Activated CD4-positive, alpha-beta T cell treated with anti-CD3 and anti-CD28 coated beads, Interleukin-2, amount 10 ng/mL, durations not matched to agents 24 days and 14 days (primary cell): Measurements from ENCODE around the gene VCX3A. TPM values are rescaled to one million over a fixed set of nuclear protein-coding genes. Genes with fewer than 3 reads are reported as not detected.
"Not testable (repeated sequence)": the region's sequence is repeated elsewhere in the genome, so short reads cannot be mapped to it uniquely, and the experiment has no call there.

Experiments used
- DNase-seq: peaks from one replicate; pipeline ENCODE4 v3.0.0; 2022
- H3K27ac Mint-ChIP-seq: one replicate; pipeline ENCODE4 v1.8.0; 2022; ENCODE audit warnings: mild to moderate bottlenecking, mixed read lengths
- H3K27me3 Mint-ChIP-seq: one replicate; pipeline ENCODE4 v1.8.0; 2022; ENCODE audit warnings: mixed read lengths
- H3K36me3 Mint-ChIP-seq: one replicate; pipeline ENCODE4 v1.8.0; 2022; ENCODE audit warnings: low read depth, mild to moderate bottlenecking, mixed read lengths
- H3K4me1 Mint-ChIP-seq: one replicate; pipeline ENCODE4 v1.8.0; 2021; ENCODE audit warnings: mixed read lengths
- H3K4me3 Mint-ChIP-seq: one replicate; pipeline ENCODE4 v1.8.0; 2022; ENCODE audit warnings: mild to moderate bottlenecking, moderate library complexity, mixed read lengths
- H3K9me3 Mint-ChIP-seq: one replicate; pipeline ENCODE4 v1.8.0; 2021; ENCODE audit warnings: mixed read lengths
- intact Hi-C: fragments of 100-400 bp; cut with micrococcal nuclease; formaldehyde crosslinking; loops from one replicate; pipeline ENCODE4 v1.15.1; 2023
- total RNA-seq: library from RNA; stranded (reverse); gene quantifications from 2 replicates; pipeline ENCODE4 v1.2.3, GENCODE V29; 2022

Gene VCX3A
- total RNA-seq: not detected in 2 replicates

DNA sequence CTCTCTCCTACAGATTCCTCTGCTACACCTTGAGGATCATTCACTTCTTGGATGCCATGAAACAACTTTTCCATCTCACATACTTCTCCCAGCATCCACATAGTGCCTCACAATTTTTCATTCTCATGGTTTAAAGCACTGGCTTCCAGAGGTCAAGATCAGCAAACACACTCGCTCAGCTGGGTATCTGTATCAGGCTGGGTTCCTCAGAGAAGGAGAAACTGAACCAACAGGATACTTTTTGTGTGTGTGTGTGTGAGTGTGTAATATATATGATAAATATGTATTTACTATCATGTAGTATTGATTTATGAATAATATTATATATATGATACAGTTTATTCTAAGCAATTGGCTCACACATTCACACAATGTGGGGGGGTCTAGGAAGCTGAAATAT is at the start of gene VCX3A:
TSS of gene VCX3A (minus strand) at position 101 of the 400 bp plus-strand sequence. CDS start 621 bp downstream, outside the sequence.
- intact Hi-C loops, H3K4me3 Mint-ChIP-seq, DNase-seq, H3K27me3 Mint-ChIP-seq, H3K27ac Mint-ChIP-seq, H3K4me1 Mint-ChIP-seq, H3K9me3 Mint-ChIP-seq, H3K36me3 Mint-ChIP-seq: not testable (repeated sequence)

DNA sequence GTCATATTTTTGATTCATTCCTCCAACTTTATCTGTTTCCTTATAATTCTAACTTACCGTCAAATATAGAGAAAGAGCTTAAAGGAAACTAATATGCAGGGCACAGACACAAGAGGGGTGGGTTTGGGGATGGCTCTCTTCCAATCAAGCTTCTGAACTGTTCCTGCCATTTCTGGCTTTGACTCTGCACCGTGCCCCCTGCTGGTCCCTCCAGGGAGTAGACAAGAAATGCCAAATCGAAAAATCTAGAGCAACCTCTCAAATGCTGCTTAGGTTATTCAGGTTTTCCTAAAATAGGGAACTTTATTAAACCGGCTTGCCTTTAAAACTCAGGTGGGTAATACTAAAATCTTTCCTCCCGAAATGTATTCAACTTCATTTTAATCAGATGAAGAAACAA is 39.8 kb upstream of the VCX3A start:
- H3K4me1 Mint-ChIP-seq: no peaks in the 10 kb centered on the region
- no peaks in the 10 kb centered on the region for H3K27me3 Mint-ChIP-seq
- H3K4me3 Mint-ChIP-seq: no peak overlapping the region
- peaks cover 3% of the 10 kb centered on the region for H3K9me3 Mint-ChIP-seq
- intact Hi-C loops: no loop called here
- no peak for DNase-seq
- no peak overlapping the region for H3K27ac Mint-ChIP-seq
- H3K36me3 Mint-ChIP-seq: no peaks in the 10 kb centered on the region

DNA sequence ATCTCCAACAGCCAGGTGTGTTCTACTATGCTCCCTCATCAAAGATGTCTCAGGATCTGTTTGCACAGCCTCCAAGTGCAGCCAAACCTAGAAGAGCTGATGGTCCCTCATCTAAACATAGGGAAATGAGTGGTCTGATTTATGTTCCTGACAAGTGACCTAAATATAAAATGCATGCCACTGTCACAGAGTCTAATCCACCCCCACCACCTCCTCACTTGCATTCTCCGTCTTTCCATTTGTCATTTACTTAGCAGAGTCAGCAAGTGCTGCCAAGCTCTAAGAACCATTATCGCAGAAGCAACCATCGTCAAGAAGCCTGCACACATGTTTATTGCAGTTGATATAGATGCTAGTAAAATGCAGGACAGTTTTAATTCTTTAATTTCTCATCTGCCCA is 33.1 kb upstream of the VCX3A start:
- no peak for DNase-seq
- no peaks in the 10 kb centered on the region for H3K4me1 Mint-ChIP-seq
- H3K9me3 Mint-ChIP-seq: no peaks in the 10 kb centered on the region
- intact Hi-C loops: no loop called here
- H3K27me3 Mint-ChIP-seq: no peaks in the 10 kb centered on the region
- H3K36me3 Mint-ChIP-seq: no peaks in the 10 kb centered on the region
- H3K27ac Mint-ChIP-seq: no peak overlapping the region
- H3K4me3 Mint-ChIP-seq: no peak overlapping the region

DNA sequence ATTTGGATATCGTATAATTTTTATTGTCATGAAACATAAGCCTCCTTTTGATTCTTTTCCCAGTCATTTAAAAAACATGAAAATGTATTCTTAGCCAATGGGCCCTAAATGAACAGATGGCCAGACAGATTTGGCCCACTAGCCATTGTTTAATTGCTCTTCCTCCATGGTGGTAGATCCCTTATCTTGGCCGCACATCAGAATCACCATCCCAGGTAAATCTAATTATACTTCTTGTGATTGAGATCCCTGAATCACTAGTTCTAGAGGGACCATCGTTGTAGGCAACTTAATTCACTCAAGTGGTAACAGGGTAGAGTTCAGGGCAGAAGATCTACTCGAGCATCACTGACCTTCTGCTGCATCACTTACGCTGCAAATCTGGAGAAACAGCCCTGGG is 24.1 kb upstream of the VCX3A start:
- Mint-ChIP-seq H3K27me3 (no peaks in the 10 kb centered on the region), H3K4me1 (no peaks in the 10 kb centered on the region), H3K36me3 (no peaks in the 10 kb centered on the region), H3K9me3 (no peaks in the 10 kb centered on the region), H3K4me3 (no peak overlapping the region), H3K27ac (no peak overlapping the region)
- no peak for DNase-seq
- intact Hi-C loops: no loop called here

DNA sequence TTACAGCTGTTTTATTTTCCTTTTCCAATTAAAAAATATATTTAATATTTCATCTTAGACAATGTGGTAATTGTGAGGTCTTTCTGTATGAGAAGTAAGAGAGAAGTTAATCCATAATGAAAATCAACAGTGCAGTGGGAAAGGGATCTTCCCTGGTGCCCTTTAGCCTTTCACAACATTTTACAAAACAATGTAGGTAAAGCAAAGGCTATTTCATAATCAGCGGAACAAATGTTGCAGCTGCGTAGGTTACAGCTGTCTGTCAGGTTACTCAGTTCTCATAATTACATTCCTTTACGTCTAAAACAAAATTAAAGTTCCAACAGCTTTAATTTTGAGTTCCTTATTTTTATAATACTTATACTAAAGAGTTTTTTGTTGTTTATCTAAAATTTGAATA is 22.8 kb upstream of the VCX3A start:
- no peak for DNase-seq
- H3K27ac Mint-ChIP-seq: no peak overlapping the region
- H3K4me1 Mint-ChIP-seq: no peaks in the 10 kb centered on the region
- intact Hi-C loops: no loop called here
- no peaks in the 10 kb centered on the region for H3K27me3 Mint-ChIP-seq
- no peaks in the 10 kb centered on the region for H3K36me3 Mint-ChIP-seq
- no peak overlapping the region for H3K4me3 Mint-ChIP-seq
- H3K9me3 Mint-ChIP-seq: peaks cover 5% of the 10 kb centered on the region

DNA sequence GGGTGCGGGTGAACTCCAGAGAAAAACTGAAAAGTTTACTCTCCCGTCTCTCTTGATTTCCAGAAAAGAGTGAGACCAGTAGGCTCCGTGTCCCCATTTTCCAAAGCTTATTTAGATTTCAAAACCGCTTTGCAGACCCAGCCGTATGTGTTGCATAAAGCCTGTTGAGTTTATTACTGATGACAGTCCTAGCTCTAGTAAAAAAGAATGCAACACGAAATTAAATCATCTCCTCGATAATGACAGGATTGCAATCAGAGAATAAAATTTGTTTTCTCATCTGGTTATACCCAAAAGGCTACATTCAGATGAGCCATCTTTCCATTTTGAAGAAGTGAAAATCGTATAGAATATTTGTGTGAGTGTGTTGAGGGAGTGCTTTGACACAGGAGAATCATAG is 16.1 kb upstream of the VCX3A start:
- Mint-ChIP-seq H3K4me1 (no peaks in the 10 kb centered on the region), H3K4me3 (no peak overlapping the region), H3K36me3 (no peaks in the 10 kb centered on the region), H3K27me3 (no peaks in the 10 kb centered on the region), H3K27ac (no peak overlapping the region), H3K9me3 (peaks cover 8% of the 10 kb centered on the region)
- intact Hi-C loops: no loop called here
- DNase-seq: no peak

DNA sequence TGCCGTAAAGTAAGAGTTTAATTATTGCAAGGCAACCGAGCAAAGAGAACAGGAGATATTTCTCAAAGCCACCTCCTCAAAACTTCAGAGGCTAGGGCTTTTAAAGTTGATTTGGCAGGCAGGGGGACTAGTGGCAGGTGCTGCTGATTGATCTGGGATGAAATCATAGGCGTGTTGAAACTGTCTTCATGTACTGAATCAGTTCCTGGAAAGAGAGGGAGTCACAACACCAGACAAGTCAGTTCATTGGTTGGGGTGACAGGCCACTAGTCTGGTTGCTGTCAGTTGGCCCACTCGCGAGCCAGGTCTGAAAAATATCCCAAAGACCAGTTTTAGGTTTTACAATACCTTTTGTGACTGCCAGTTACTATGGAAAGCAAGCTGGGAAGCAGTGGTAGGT is 10.8 kb upstream of the VCX3A start:
- no peaks in the 10 kb centered on the region for H3K9me3 Mint-ChIP-seq
- H3K27ac Mint-ChIP-seq: no peak overlapping the region
- H3K27me3 Mint-ChIP-seq: no peaks in the 10 kb centered on the region
- no peak for DNase-seq
- intact Hi-C loops: no loop called here
- no peak overlapping the region for H3K4me3 Mint-ChIP-seq
- H3K4me1 Mint-ChIP-seq: no peaks in the 10 kb centered on the region
- no peaks in the 10 kb centered on the region for H3K36me3 Mint-ChIP-seq

DNA sequence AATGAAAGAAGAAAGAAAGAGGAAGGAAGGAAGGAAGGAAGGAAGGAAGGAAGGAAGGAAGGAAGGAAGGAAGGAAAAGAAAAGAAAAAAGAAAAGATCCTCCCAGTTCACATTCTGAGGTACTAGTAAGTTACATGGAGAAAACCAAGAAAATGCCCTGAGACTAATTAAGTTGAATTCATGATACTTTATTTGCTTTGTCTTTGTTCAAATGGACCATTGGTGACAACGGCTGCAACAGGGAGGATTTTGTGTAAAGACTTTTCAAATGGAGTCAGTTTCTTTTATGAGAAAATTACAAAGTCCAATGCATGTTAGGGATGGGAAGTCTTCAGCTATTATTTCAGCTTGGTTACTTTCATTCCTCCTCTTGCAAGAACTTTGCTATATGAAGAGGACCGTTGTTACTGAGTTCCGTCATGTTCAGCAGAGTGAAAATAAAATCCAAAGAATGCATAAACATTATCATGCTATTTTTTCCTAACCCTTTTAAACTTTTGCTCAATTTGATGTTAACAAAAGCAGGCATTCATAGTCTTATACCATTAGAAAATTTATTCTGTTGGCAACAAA is 8.3 kb downstream of the VCX3A start:
- Mint-ChIP-seq H3K4me1 (no peaks in the 10 kb centered on the region), H3K9me3 (no peaks in the 10 kb centered on the region), H3K36me3 (no peaks in the 10 kb centered on the region)

DNA sequence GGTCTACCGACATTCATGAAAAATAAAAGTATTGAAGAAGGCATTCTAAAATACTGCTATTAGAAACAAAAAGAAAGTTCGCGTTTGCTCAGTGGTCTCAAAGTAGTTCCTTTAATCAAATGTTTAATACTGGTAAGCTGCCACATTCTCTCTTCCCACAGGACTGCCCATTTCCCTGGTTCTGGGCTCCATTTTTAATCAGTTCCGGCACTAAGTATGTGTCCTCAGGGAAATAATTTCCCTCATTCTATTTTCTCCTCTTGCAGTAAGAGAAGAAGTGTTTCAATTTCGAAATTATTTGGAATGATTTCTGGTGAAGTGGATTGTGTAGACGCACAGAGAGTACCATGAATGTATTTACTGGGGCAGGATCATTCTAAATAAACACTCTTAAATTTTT is 17.5 kb downstream of the VCX3A start:
- no peaks in the 10 kb centered on the region for H3K9me3 Mint-ChIP-seq
- no peaks in the 10 kb centered on the region for H3K36me3 Mint-ChIP-seq
- H3K27ac Mint-ChIP-seq: no peak overlapping the region
- no peaks in the 10 kb centered on the region for H3K27me3 Mint-ChIP-seq
- H3K4me3 Mint-ChIP-seq: no peak overlapping the region
- intact Hi-C loops: no loop called here
- no peak for DNase-seq
- no peaks in the 10 kb centered on the region for H3K4me1 Mint-ChIP-seq

More for the DNA sequence above, 8.3 kb downstream of the VCX3A start:
- Mint-ChIP-seq H3K27me3 (no peaks in the 10 kb centered on the region), H3K4me3 (no peak overlapping the region), H3K27ac (no peak overlapping the region)
- intact Hi-C loops: no loop called here
- no peak for DNase-seq

DNA sequence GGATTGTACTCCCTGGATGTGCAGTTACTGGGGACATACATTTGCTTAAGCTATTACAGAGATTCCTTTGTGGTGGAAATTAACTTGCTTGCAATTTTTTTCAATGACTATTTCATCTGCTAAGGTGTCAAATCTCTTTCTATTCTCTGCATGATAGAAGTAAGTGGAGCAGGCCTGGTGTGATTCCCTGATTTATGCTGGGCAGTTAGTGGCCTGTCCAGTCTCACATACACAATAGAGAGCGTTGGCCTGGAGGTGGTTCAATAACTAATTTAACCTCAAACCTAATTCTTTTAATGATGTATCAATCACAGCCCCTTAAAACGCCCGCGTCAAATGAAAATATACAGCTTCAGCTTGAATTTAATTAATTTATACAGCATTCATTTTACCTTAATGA is 28.5 kb downstream of the VCX3A start:
- Mint-ChIP-seq H3K4me1 (no peaks in the 10 kb centered on the region), H3K27me3 (no peaks in the 10 kb centered on the region), H3K36me3 (no peaks in the 10 kb centered on the region), H3K9me3 (no peaks in the 10 kb centered on the region), H3K27ac (no peak overlapping the region), H3K4me3 (no peak overlapping the region)
- no peak for DNase-seq
- intact Hi-C loops: no loop called here

DNA sequence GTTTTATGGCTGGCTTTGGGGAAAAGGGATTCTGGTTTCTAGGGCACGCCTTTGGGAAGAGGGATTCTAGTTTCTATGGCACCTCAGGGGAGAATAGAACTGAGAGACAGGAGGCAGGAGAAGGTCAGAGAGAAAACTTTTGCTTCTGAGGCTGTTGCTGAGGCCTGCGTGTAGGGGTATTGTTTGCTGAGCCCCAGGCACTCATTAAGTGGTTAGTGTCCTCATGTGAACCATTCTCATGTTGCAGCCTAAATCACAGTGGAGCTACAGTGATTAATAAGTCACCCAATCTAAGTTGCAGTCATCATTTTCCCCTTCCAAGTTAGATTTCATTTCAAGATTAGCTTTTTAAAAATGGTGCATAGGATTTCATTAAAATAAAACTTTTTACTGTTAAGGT is 29.0 kb downstream of the VCX3A start:
- Mint-ChIP-seq H3K36me3 (no peaks in the 10 kb centered on the region), H3K4me3 (no peak overlapping the region), H3K27ac (no peak overlapping the region), H3K27me3 (no peaks in the 10 kb centered on the region), H3K9me3 (no peaks in the 10 kb centered on the region), H3K4me1 (no peaks in the 10 kb centered on the region)
- no peak for DNase-seq
- intact Hi-C loops: no loop called here

DNA sequence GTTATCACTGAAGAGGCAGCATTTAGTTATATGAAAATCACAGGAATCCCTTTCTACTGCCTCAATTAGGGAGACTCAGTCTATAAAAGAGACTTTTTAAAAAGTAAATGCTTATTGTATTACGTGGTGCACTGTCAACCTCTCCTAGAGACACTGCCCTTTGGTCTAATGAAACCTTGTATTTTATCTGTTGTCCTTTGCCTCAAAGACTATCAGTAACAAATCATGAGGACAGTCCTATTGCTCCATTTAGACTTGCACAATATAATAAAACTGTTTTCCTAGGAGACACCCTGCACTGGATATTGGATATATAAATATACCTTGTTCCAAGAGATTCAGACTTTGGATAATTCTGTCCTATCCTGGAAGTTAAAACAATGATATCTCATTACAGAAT is 34.2 kb downstream of the VCX3A start:
- no peaks in the 10 kb centered on the region for H3K4me1 Mint-ChIP-seq
- no peaks in the 10 kb centered on the region for H3K36me3 Mint-ChIP-seq
- intact Hi-C loops: no loop called here
- no peak for DNase-seq
- H3K27ac Mint-ChIP-seq: no peak overlapping the region
- H3K27me3 Mint-ChIP-seq: no peaks in the 10 kb centered on the region
- H3K9me3 Mint-ChIP-seq: peaks cover 3% of the 10 kb centered on the region
- no peak overlapping the region for H3K4me3 Mint-ChIP-seq

DNA sequence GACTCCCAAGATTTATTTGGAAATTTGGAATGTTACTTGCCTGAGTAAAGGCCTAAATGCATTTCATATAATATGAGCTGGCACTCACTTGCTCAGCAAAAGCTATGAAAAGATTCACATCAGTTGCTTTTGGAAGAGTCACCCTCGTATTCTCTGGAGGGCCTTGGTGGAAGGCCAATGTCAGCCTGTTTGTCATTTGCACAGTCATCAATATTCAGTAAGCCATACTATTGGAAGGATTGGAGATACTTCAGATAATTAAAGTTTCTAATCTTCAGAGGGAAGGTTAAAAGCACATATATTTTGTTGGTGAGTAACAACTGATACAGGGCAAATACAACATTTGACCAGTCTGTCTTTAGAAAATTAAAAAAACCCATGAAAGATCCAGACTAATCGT is 36.6 kb downstream of the VCX3A start:
- intact Hi-C loops: no loop called here
- H3K4me1 Mint-ChIP-seq: no peaks in the 10 kb centered on the region
- H3K27me3 Mint-ChIP-seq: no peaks in the 10 kb centered on the region
- no peak for DNase-seq
- H3K36me3 Mint-ChIP-seq: no peaks in the 10 kb centered on the region
- H3K27ac Mint-ChIP-seq: no peak overlapping the region
- H3K4me3 Mint-ChIP-seq: no peak overlapping the region
- H3K9me3 Mint-ChIP-seq: peaks cover 3% of the 10 kb centered on the region
